GM12892 (cell line): ENCODE measurements around the gene TMEM229A.
A peak's percentile ranks its signal among the peaks of the same experiment; 100 is the strongest.

ENCODE experiments used
- DNase-seq: peaks from one replicate; pipeline ENCODE4 v3.0.0; 2011; ENCODE audit not compliant: insufficient read length
- FAIRE-seq: peaks from 2 replicates; lab custom pipeline; 2011; peaks lifted over from hg19 to GRCh38; lab: Jason Lieb, UNC
- POLR2A ChIP-seq: IDR thresholded peaks from 2 replicates; pipeline ENCODE4 v1.6.1; 2011; ENCODE audit warnings: low read depth, low read length, control low read depth
- POLR2AphosphoS5 ChIP-seq: IDR thresholded peaks from 2 replicates; pipeline ENCODE4 v1.6.1; 2011; ENCODE audit warnings: low read depth, low read length, control low read depth
- TAF1 ChIP-seq: IDR thresholded peaks from 2 replicates; pipeline ENCODE4 v1.6.1; 2011; ENCODE audit warnings: low read depth, mild to moderate bottlenecking, control low read depth, low read length, borderline replicate concordance

TMEM229A gene

DNA sequence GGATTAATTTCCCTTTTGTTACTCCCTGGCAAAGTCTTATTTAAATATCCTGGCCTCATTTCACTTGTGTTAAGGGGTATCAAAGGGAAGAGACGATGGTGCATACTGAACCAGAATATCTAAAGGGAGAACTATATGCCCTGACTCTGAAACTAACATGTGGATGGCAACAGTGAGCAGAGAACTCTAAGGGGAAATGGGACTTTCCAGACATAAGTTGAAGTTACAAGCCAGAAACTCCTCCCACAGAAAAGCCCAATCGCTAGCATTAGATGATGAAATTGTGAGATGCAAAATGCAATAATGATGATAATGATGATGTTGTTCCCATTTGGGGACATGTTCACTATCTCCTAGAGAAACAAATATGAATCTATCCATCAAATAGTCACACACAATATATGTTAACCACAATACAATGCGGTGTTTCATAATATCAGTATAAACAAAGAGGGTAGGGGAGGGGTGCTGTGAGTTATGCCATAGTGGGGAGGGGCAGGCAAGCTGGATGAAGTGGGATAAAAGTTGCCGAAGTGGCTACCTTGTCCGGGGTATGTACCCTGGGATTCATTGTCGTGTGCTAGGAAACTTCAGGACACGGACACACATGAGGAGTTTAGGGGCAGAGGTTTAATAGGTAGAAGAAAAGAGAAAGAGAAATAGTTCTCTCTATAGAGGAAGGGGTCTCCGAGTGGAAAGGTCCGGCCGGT is 37.1 kb downstream of the TMEM229A start:
- FAIRE-seq, result no peak
- no peak for DNase-seq
- TF ChIP-seq POLR2AphosphoS5 (no peak), TAF1 (no peak)

DNA sequence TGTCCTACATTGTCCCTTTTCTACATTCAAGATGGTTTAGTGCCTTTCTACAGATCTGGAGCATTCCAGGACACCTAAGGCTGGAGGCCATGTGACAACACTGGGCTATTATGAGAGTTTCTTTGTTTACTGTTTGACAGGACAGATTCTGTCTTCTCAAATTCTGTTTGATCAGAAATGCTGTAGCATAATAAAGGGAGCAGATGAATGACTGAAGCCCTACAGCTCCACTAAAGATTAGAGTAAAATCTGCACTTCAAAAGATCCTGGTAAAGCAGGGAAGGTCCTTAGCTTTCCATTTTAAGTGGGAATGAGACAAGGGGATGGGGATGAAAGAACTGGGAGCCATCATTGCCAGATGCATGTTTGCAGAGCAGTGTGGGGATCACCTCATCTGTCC is 38.4 kb downstream of the TMEM229A start:
- peak; percentile 42 for FAIRE-seq

DNA sequence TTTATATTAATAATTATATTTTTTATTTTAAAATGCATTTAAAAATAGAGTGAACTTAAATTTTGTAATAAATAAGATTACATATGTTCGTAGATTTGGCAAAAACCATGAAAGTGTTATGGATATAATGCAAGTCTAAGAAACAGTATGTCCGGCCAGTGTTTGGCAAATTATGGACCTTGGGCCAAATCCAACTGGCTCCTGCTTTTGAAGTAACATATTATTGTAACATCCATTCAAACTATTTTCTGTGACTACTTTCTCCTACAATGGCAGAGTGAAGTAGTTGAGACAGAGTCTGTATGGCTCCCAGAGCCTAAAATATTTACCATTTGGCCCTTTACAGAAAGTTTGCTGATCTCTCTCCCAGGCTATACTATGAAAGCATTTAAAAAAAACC is 38.9 kb downstream of the TMEM229A start:
- DNase-seq (no peak), FAIRE-seq (no peak)
- TF ChIP-seq POLR2AphosphoS5 (no peak), TAF1 (no peak), POLR2A (no peak)

More for the DNA sequence above, 38.4 kb downstream of the TMEM229A start:
- TF ChIP-seq TAF1, result no peak
- no peak for TF ChIP-seq POLR2AphosphoS5
- no peak for TF ChIP-seq POLR2A
- no peak for DNase-seq

- TF ChIP-seq POLR2A (no peak), POLR2AphosphoS5 (no peak), TAF1 (no peak)
- FAIRE-seq, result no peak
- no peak for DNase-seq
Measured at GRCh38 chr7:123992913-123993518, 39.9 kb downstream of the TMEM229A start.

DNA sequence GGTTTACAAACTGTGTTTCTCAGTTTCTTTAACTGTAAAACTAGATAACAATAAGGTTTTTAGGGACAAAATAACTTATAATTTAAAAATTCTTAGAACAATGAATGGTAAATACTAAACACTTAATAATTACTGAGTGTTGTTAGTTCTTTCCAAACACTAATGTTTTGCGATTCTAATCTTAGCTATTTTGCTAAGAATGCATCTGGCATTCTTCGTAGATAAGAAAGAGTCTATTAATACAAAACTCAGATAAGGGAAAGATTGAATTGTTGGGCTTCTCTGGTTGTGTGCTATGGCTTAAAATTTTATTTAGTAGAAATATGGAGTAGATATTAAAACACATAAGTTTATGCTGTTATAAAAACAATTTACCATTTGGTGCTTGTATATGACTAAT is 45.4 kb downstream of the TMEM229A start:
- DNase-seq, result no peak
- no peak for FAIRE-seq
- TF ChIP-seq POLR2A, result no peak
- no peak for TF ChIP-seq TAF1
- no peak for TF ChIP-seq POLR2AphosphoS5
